Kidney (tissue), 14 donors: Measurements from ENCODE around the gene MAGOHB. TPM values are rescaled to one million over a fixed set of nuclear protein-coding genes. Genes with fewer than 3 reads are reported as not detected.

Experiments used
- DNase-seq, 5 donors: peaks; one replicate each; pipeline ENCODE4 v3.0.0-alpha.2; 2013 to 2020
- FAIRE-seq: peaks from 2 replicates; lab custom pipeline; 2012; peaks lifted over from hg19 to GRCh38; lab: Jason Lieb, UNC
- H3K27ac ChIP-seq, 2 donors: one replicate each; pipeline ENCODE4 v1.7.0; 2013; ENCODE audit warnings: low read depth in 2 of 2, low read length in 2 of 2, inconsistent platforms in 1 of 2
- H3K27me3 ChIP-seq: one replicate; pipeline ENCODE4 v1.7.1; 2013; ENCODE audit warnings: low read length, inconsistent platforms; ENCODE audit not compliant: control insufficient read depth, insufficient read depth
- H3K36me3 ChIP-seq, 3 donors: one replicate each; pipeline versions ENCODE4 v1.7.0 to v1.7.1; 2013; ENCODE audit warnings: low read length in 3 of 3, control low read depth in 1 of 3, inconsistent platforms in 1 of 3; ENCODE audit not compliant: insufficient read depth in 3 of 3, control insufficient read depth in 2 of 3
- H3K4me1 ChIP-seq, 3 donors: one replicate each; pipeline versions ENCODE4 v1.7.0 to v1.7.1; 2013; ENCODE audit warnings: low read length in 3 of 3, inconsistent platforms in 1 of 3, low read depth in 1 of 3; ENCODE audit not compliant: control insufficient read depth in 2 of 3, insufficient read depth in 2 of 3
- H3K4me3 ChIP-seq, 3 donors: one replicate each; pipeline versions ENCODE4 v1.7.0 to v1.8.1; 2013; ENCODE audit warnings: low read length in 3 of 3, control low read depth in 1 of 3, inconsistent platforms in 1 of 3
- H3K9ac ChIP-seq, 3 donors: one replicate each; pipeline versions ENCODE4 v1.7.0 to v1.7.1; 2013; ENCODE audit warnings: low read length in 3 of 3, control low read depth in 1 of 3, inconsistent platforms in 1 of 3
- H3K9me3 ChIP-seq, 3 donors: one replicate each; pipeline versions ENCODE4 v1.7.0 to v1.7.1; 2013; ENCODE audit warnings: low read length in 3 of 3, control low read depth in 1 of 3, inconsistent platforms in 1 of 3; ENCODE audit not compliant: control insufficient read depth in 2 of 3, insufficient read depth in 1 of 3
- intact Hi-C: fragments of 100-400 bp; cut with DNase I; formaldehyde crosslinking; loops from one replicate; pipeline ENCODE4 v1.11.1; 2022
- polyA plus RNA-seq: library from polyadenylated mRNA; stranded (reverse); fragments of 350-450 nt; fragmentation: Illumina TruSeq; extraction: RNeasy Lipid Tissue Mini Kit (QIAGEN cat#74804); gene quantifications from one replicate; pipeline ENCODE4 v1.2.3, GENCODE V29; 2014; ENCODE audit warnings: low read depth, low replicate concordance; ENCODE audit not compliant: insufficient read depth
- total RNA-seq: library from RNA; stranded (reverse); fragmentation: NEBNext Ultra II Directional; extraction: Animal tissue kit (Norgen Biotek cat#: 25700); gene quantifications from one replicate; pipeline ENCODE4 v1.2.1, GENCODE V29; 2021
- TF ChIP-seq, protein P1 (sequence below): IDR thresholded peaks from 3 replicates; pipeline ENCODE4 v1.5.1; 2012; ENCODE audit warnings: mild to moderate bottlenecking, moderate library complexity, borderline replicate concordance; ENCODE audit not compliant: insufficient read depth; ENCODE audit errors: extremely low read depth
- donor health status: control.
- donor health status: control.
- donor health status: control.
- donor health status: control.
- donor health status: control.
- donor health status: DM: yes; HTN: yes; CAD: no.
- donor health status: Normal renal cell carcinoma (clear cell type).

MAGOHB gene
- total and polyA plus RNA-seq, 2 donors from 2014 or later = 20.0 to 31.7 TPM

DNA sequence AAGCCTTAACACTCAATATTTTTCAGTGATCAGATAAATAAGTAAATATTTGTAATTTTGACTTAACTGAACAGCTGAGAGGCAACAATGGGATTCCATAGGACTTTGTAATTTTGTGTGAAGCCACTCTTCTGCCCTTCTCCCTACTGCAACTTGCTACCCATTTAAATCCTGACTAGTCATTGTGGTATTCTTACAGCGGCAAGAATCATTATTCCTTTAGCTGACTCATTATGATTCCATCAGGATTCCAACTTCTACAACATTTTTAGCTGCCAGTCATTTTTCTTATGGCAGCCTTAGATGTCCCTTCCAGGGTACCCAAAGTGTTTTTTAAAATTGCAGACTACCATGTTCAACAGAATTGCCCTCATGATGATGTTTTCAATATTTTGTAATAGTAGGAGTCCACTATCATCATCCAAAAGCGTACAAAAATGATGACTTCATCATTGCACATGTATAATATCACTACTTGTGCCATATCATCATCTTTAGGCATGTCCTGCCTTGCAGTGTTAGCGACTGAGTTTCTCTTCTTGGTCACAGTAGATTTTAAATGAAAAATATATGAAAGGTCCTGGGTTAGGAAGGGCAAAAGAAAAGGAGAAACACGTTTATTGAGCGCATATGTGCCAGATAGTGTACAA is 5.1 kb upstream of the MAGOHB start:
- Histone ChIP-seq H3K27me3 (no peaks in the 10 kb centered on the region), H3K9me3 (no peaks in the 10 kb centered on the region), H3K9ac (no peak overlapping the region), H3K27ac (no peak overlapping the region), H3K4me3 (no peak overlapping the region), H3K4me1 (no peaks in the 10 kb centered on the region), H3K36me3 (no peaks in the 10 kb centered on the region)
- intact Hi-C loops = no loop called here
- DNase-seq = no peak
- no peak for FAIRE-seq
- TF ChIP-seq, protein P1, sequence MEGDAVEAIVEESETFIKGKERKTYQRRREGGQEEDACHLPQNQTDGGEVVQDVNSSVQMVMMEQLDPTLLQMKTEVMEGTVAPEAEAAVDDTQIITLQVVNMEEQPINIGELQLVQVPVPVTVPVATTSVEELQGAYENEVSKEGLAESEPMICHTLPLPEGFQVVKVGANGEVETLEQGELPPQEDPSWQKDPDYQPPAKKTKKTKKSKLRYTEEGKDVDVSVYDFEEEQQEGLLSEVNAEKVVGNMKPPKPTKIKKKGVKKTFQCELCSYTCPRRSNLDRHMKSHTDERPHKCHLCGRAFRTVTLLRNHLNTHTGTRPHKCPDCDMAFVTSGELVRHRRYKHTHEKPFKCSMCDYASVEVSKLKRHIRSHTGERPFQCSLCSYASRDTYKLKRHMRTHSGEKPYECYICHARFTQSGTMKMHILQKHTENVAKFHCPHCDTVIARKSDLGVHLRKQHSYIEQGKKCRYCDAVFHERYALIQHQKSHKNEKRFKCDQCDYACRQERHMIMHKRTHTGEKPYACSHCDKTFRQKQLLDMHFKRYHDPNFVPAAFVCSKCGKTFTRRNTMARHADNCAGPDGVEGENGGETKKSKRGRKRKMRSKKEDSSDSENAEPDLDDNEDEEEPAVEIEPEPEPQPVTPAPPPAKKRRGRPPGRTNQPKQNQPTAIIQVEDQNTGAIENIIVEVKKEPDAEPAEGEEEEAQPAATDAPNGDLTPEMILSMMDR = no peak

- FAIRE-seq = no peak
- intact Hi-C loops = no loop called here
- DNase-seq = no peak
- H3K4me1 ChIP-seq = no peaks in the 10 kb centered on the region
- TF ChIP-seq, protein P1 = no peak
- H3K36me3 ChIP-seq = no peaks in the 10 kb centered on the region
- H3K9ac ChIP-seq = no peak overlapping the region
- no peak overlapping the region for H3K4me3 ChIP-seq
- H3K27me3 ChIP-seq = no peaks in the 10 kb centered on the region
- no peak overlapping the region for H3K27ac ChIP-seq
- no peaks in the 10 kb centered on the region for H3K9me3 ChIP-seq
These were observed 4.5 kb upstream of the MAGOHB start for GRCh38 chr12:10617863-10618262.

- intact Hi-C loops = no loop called here
- no peak overlapping the region for H3K9ac ChIP-seq
- no peak overlapping the region for H3K4me3 ChIP-seq
- DNase-seq (no peak), FAIRE-seq (no peak)
- no peaks in the 10 kb centered on the region for H3K27me3 ChIP-seq
- H3K9me3 ChIP-seq = no peaks in the 10 kb centered on the region
- TF ChIP-seq, protein P1 = no peak
- H3K27ac ChIP-seq = no peak overlapping the region
- H3K36me3 ChIP-seq = no peaks in the 10 kb centered on the region
- H3K4me1 ChIP-seq = peaks cover 0 to 7% (median 6%) of the 10 kb centered on the region in 3 donors
These were observed 2.1 kb upstream of the MAGOHB start for GRCh38 chr12:10615532-10615931.

DNA sequence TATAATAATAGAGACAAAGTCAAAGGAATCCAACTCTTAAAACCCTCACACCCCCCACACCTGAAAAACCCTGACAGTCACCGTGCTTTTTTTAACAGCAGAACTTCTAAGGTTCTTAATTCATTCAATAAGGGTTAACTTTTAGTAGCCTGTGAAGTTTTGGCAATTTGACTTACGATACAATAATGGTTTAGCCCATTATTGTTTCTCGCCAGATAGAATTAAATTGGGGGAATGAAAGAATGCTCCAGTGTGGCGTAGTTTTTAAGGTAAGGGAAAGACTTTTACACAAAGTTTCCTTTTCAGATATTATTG is 604 bp upstream of the MAGOHB start:
- DNase-seq (no peak), FAIRE-seq (no peak)
- Histone ChIP-seq H3K4me1 (peaks cover 0 to 7% (median 6%) of the 10 kb centered on the region in 3 donors), H3K36me3 (peaks cover 0 to 5% (median 0%) of the 10 kb centered on the region in 3 donors), H3K27me3 (no peaks in the 10 kb centered on the region), H3K9ac (peak overlapping the region; percentile 75 to 99 (median 86)), H3K27ac (peak overlapping the region in 1 of 2 donors; percentile 79), H3K4me3 (peak overlapping the region; percentile 95 to 99 (median 97)), H3K9me3 (no peaks in the 10 kb centered on the region)
- TF ChIP-seq, protein P1 = no peak
- intact Hi-C loops = no loop called here
